G401 (cell line): Measurements from ENCODE around the gene NCR1. TPM values are rescaled to one million over a fixed set of nuclear protein-coding genes. Genes with fewer than 3 reads are reported as not detected.

Experiments
- DNase-seq: peaks from one replicate; pipeline ENCODE4 v3.0.0-alpha.2; 2015; ENCODE audit warnings: low spot score
- in situ Hi-C: cut with HindIII; loops from 2 replicates; pipeline ENCODE4 v1.10.0; 2016; ENCODE audit warnings: low sequenced_read_pairs, mixed read lengths
- total RNA-seq: library from RNA; depleted of rRNA; stranded (reverse); fragments of >200 nt; shearing (Covaris generic); gene quantifications from 2 replicates; pipeline ENCODE4 v1.2.3, GENCODE V29; 2014; rRNA removed

The NCR1 gene
- total RNA-seq, 1 experiment from 2014 or later = not detected

DNA sequence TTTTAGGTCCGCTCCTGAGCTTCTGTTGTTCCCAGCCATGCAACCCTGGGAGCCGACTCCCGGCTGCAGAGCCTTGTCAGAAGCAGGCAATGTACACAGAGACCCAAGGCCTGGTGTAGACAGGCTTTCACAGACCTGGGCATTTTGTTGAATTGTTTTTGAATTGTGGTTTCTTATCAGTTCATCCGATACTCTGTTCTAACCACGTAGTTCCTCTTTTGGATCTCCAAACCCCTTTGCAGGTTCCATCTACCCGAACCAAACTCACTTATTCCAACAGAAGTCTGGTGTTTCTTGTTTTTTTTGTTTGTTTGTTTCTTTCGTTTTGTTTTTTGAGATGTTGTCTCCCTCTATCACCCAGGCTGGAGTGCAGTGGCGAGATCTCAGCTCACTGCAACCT lies 53.9 kb downstream of the NCR1 start:
- in situ Hi-C loops = no loop called here
- DNase-seq = no peak

Other genes with a start within 250 kb of the NCR1 start
- not detected in 2 replicates for gene LILRB4, start 243.2 kb upstream of the NCR1 start, total RNA-seq
- not detected in 2 replicates for gene KIR3DL3, start 181.7 kb upstream of the NCR1 start, total RNA-seq
- gene KIR2DL3, start 167.6 kb upstream of the NCR1 start, total RNA-seq = not detected in 2 replicates
- not detected in 2 replicates for gene KIR2DL1, start 136.4 kb upstream of the NCR1 start, total RNA-seq
- not detected in 2 replicates for gene KIR2DL4, start 102.5 kb upstream of the NCR1 start, total RNA-seq
- gene KIR3DL1, start 89.7 kb upstream of the NCR1 start, total RNA-seq = not detected in 2 replicates
- gene KIR2DS4, start 73.5 kb upstream of the NCR1 start, total RNA-seq = not detected in 2 replicates
- gene KIR3DL2, start 55.7 kb upstream of the NCR1 start, total RNA-seq = not detected in 2 replicates
- gene FCAR, start 31.9 kb upstream of the NCR1 start, total RNA-seq = not detected in 2 replicates
- gene NLRP7, start 41.4 kb downstream of the NCR1 start, total RNA-seq = not detected in 2 replicates
- gene NLRP2, start 60.2 kb downstream of the NCR1 start, total RNA-seq = not detected in 2 replicates
- not detected in 2 replicates for gene GP6, start 132.1 kb downstream of the NCR1 start, total RNA-seq
- 31.4 and 38.9 TPM in 2 replicates for gene RDH13, start 157.0 kb downstream of the NCR1 start, total RNA-seq
- 9.7 and 11.7 TPM in 2 replicates for gene EPS8L1, start 169.7 kb downstream of the NCR1 start, total RNA-seq
- gene PPP1R12C, start 211.5 kb downstream of the NCR1 start, total RNA-seq = 77.4 and 81.7 TPM in 2 replicates
- 423 and 463 TPM in 2 replicates for gene TNNT1, start 243.1 kb downstream of the NCR1 start, total RNA-seq